Measurements from ENCODE around the gene TEX54. TPM values are rescaled to one million over a fixed set of nuclear protein-coding genes. Genes with fewer than 3 reads are reported as not detected.
"Not testable (repeated sequence)": the region's sequence is repeated elsewhere in the genome, so short reads cannot be mapped to it uniquely, and the experiment has no call there.

Gene TEX54
- total RNA-seq, 1 experiment from 2014 or later = not detected

DNA sequence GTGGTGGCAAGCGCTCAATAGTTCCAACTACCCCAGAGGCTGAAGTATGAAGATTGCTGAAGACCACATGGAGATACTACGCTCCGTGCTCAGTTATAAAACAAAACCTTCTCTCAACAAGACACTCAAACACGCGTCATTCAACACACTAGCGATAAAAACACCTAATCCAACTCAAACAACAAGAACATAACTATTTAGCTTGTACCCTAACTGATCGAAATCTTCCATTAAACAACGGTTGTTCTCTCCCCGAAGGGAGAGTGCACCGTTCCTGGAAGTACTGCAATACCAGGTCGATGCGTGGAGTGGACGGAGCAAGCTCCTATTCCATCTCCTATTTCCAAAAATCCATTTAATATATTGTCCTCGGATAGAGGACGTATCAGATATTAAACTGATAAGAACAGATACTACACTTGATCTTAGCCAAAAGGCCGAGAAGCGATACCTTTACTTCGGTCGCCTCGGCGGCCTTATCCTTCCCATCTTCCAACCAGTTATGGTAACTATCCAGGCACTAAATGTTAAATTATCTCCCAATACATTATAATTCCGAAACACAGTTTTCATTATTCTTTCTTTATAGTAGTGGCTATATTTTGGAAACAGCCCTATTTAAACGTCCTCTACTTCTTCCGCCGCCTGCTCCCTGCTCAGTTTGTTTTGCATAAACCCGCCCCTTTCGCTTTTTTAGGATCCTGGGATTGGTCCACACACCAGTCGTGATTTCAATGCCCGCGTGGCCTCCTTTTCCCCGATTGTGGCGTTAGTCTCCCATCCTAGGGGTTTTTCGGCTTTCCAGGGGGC is 8.9 kb upstream of the TEX54 start:
- in situ Hi-C loops (cut with HindIII; ENCODE audit: low pct_unique_long_range_greater_than_20kb, low sequenced_read_pairs) = no loop called here

DNA sequence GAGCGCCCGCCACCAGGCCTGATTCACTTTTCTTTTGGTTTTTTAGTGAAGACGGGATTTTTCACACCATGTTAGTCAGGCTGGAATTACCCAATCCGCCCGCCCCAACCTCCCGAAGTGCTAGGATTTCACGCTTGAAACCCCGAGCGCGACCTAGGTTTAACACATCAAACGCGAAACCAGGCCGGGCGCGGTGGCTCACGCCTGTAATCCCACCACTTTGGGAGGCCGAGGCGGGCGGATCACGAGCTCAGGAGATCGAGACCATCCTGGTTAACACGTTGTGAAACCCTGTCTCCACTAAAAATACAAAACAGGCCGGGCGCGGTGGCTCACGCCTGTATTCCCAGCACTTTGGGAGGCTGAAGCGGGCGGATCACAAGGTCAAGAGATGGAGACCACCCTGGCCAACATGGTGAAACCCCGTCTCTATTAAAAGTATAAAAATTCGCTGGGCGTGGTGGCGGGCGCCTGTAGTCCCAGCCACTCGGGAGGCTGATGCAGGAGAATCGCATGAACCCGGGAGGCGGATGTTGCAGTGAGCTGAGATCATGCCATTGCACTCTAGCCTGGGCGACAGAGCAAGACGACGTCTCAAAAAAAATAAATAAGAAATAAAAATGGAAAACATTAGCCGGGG is 8.2 kb upstream of the TEX54 start:
- peak; percentile 80 for DNase-seq (ENCODE audit: low read depth)
- in situ Hi-C loops (cut with HindIII; ENCODE audit: low pct_unique_long_range_greater_than_20kb, low sequenced_read_pairs) = not testable (repeated sequence)

More for the DNA sequence above, 8.9 kb upstream of the TEX54 start:
- peak; percentile 99 for DNase-seq (ENCODE audit: low read depth)

DNA sequence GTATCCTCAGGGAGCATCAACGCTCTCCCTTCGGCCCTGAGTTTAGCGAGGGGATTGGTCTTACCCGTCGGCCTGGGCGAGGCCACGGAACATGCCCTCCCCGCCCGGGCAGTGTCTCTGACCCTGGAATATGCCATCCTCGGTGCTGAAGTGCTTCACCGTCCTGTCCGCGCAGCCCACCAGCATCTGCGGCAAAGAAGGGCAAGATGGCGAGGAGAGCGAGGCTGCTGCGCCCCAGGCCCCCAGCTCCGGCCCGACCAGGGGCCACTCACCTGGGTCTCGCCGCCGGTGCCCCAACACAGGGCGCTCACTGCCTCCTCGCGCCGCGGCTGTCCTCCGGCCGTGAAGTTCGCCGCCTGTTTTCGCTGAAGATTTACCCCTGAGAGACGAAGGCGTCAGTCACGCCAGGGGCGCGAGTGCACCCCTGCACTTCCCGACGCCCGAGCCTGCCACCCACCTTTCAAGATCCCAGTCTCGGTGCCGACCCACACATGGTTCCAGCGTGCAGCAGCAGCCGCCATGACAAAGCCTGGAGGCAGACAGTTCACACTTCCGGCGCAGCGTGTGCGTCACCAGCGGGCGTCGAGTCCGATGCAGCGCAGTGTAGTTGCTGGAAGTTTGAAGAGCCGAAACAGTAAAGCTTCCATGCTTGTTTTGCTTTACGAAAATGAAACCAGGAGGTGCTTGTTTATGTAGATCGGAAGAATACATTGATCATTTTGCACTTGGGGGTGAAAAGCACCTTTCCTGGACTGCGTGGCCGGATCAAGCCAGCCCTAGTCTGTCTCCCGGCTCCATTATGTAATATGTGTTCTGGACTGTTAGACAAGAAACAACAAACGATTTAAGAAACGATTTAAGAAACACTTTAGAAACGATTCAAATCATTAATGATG is 6.7 kb upstream of the TEX54 start, which contains the start of gene WDR74:
Gene WDR74, minus strand, starts transcription at position 541 of the 896 bp plus-strand sequence. Its CDS starts 20 bp downstream, at position 521.
- in situ Hi-C loops (cut with HindIII; ENCODE audit: low pct_unique_long_range_greater_than_20kb, low sequenced_read_pairs) = no loop called here
- DNase-seq (ENCODE audit: low read depth) = peak; percentile 77

DNA sequence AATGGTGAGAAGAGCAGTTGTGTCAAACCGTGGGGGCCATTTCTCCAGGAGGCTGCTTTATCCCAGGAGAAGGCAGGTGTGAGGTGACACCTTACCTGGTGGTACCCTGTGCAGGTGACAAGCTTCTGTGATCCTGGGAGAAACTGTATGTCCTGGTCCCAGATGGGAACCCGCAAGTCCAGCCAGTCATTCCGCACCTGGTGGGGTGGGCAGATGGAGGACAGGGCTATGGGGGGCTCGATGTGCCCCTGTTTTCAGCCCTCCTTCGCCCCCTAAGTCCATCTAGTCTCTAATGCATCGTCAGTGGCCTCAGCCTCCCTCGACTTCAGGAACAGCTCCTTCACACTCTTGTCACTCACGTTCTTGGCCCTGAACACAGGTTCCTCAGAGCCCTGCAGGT is 2.7 kb upstream of the TEX54 start:
- in situ Hi-C loops (cut with HindIII; ENCODE audit: low pct_unique_long_range_greater_than_20kb, low sequenced_read_pairs) = no loop called here
- DNase-seq (ENCODE audit: low read depth) = no peak

DNA sequence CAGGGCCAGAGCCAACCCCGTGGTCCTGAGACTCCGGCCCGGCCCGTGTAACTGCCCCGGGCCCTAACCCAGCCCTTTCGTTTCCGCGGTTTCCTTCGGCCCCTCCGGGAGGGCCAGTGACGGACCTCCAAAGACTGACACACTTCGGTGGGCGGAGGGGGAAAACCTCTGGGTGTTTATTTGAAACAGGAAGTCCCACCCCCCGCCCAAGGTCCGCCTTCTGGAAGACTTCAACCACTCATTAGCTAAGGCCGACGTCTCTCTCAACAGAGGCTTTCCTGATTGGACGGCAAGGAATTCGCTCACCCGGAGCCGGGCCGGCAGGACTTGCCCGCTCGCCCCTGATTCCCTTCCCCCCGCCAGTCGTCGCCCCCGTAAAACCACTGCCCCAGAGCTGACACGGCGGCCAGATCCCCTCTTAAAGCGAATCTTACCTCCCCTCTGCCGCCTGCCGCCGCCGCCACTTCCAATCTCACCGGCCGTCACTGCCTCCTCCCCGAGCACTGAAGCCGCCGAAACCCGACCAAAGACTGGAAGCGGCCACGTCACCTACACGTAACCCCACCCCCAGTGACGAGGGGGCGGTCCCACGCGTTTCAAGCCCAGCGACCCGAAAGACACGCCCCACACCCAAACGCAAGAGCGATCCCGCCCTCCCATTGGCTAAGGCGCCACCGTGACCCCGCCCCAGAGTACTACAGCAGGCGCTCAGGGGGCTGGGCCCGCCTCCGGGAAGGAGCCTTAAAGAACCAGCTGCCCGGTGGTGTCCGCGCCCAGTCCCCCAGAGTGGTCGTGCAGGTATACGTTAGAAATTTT is 913 bp downstream of the TEX54 start, which contains the start of gene STX5:
Gene STX5, minus strand, starts transcription at position 532 of the 816 bp plus-strand sequence. CDS start 808 bp downstream, outside the sequence.
- in situ Hi-C loops (cut with HindIII; ENCODE audit: low pct_unique_long_range_greater_than_20kb, low sequenced_read_pairs) = no loop called here
- peak; percentile 95 for DNase-seq (ENCODE audit: low read depth)

DNA sequence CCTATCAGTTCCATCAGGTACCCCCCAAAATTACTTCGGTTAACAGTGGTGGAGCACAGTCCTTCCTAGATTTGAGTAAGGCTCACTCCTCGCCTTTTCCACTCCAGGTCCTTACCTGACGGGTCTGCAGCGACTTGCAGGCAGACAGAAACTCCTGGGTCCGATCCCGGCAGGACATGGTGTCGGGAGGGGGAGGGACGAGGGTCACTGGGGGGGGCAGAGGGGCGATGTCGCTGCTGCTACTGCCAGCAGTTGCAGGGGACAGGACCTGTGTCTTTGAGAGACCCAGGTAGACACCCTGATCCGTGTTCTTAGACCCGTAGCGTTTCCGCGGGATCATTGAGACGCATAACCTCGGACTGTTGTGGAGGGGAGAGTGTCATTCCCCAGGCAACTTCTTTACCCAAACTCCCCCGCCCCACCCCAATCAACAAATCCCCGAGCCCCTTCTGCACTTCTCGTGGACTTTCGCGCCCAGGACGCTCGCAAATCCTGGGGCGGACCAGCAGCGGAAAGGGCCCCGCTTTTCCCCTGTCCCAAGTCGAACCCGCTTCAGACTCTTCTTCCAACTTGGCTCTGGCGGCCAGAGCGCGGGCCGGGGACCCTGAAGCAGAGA is 1.6 kb downstream of the TEX54 start:
- in situ Hi-C loops (cut with HindIII; ENCODE audit: low pct_unique_long_range_greater_than_20kb, low sequenced_read_pairs) = no loop called here
- DNase-seq (ENCODE audit: low read depth) = no peak

DNA sequence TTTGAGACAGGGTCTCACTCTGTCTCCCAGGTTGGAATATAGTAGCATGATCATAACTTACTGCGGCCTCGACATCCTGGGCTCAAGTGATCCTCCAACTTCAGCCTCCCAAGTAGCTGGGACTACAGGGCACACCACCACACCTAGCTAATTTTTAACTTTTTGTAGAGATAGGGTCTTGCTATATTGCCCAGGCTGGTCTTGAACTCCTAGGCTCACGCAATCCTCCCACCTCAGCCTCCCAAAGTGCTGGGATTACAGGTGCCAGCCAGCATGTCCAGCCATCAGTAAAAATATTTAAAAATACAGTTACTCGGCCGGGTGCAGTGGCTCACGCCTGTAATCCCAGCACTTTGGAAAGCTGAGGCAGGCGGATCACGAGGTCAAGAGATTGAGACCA is 4.5 kb downstream of the TEX54 start:
- in situ Hi-C loops (cut with HindIII; ENCODE audit: low pct_unique_long_range_greater_than_20kb, low sequenced_read_pairs); DNase-seq (ENCODE audit: low read depth): not testable (repeated sequence)

DNA sequence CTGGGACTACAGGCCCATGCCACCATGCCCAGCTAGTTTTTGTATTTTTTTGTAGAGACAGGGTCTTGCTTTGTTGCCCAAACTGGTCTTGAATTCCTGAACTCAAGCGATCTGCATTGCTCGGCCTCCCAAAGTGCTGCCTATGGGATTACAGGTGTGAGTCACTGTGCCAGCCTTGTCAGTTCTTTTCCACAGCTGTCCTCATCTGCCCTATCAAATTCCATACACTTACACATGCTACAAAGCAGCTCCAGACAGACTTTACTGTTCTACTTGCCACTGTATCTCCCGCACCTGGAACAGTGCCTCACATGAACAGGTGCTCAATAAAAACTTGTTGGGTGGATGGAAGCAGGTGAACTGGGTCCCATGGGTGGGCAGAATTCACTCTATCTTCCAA is 9.0 kb downstream of the TEX54 start:
- in situ Hi-C loops (cut with HindIII; ENCODE audit: low pct_unique_long_range_greater_than_20kb, low sequenced_read_pairs) = no loop called here
- no peak for DNase-seq (ENCODE audit: low read depth)

DNA sequence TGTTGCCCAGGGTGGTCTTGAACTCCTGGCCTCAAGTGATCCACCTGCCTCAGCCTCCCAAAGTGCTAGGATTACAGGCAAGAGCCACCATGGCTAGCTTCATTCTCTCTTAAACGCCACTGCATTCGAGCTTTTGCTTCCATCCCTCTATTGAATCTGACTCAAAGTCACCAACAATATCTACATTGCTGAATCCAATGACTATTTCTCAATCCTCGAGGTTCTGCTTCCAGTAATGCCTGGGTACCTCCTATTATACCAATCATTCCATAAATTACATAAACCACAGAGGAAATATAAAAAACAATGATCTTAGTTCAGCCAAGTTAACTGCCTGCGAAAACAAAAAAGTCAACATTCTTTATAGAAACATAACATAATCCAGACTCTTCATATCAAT is 15.5 kb downstream of the TEX54 start:
- in situ Hi-C loops (cut with HindIII; ENCODE audit: low pct_unique_long_range_greater_than_20kb, low sequenced_read_pairs) = no loop called here

DNA sequence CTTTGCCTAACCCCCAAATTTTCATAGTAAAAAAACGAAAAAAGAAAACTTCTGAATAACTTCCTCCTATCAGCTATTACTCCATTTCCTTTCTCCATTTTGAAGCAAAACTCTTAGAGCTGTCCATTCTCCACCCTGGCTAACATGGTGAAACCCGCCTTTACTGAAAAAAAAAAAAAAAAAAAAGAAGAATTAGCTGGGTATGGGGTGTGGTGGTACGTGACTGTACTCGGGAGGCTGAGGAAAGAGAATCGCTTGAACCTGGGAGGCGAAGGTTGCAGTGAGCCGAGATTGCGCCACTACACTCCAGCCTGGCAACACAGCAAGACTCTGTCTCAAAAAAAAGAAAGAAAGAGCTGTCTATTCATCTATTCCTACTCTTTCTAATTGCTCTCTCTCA is 16.1 kb downstream of the TEX54 start:
- no peak for DNase-seq (ENCODE audit: low read depth)
- in situ Hi-C loops (cut with HindIII; ENCODE audit: low pct_unique_long_range_greater_than_20kb, low sequenced_read_pairs) = no loop called here

More for the DNA sequence above, 15.5 kb downstream of the TEX54 start:
- no peak for DNase-seq (ENCODE audit: low read depth)

DNA sequence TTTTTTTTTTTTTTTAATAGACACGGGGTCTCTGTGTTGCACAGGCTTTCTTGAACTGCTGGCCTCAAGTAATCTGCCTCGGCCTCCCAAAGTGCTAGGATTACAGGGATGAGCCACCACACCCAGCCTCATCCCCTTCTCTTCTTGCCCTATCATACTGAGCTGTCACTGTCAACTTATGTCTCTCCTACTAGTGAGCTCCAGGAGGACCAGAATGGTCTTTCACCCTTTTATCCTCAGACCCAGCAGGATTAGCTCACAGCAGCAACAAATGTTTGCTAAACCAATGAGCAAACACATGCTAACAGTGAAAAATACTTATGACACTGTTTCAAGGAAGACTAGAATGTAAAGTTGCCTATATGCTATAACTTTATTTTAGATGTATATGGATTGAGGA is 21.0 kb downstream of the TEX54 start:
- in situ Hi-C loops (cut with HindIII; ENCODE audit: low pct_unique_long_range_greater_than_20kb, low sequenced_read_pairs) = no loop called here
- DNase-seq (ENCODE audit: low read depth) = no peak

DNA sequence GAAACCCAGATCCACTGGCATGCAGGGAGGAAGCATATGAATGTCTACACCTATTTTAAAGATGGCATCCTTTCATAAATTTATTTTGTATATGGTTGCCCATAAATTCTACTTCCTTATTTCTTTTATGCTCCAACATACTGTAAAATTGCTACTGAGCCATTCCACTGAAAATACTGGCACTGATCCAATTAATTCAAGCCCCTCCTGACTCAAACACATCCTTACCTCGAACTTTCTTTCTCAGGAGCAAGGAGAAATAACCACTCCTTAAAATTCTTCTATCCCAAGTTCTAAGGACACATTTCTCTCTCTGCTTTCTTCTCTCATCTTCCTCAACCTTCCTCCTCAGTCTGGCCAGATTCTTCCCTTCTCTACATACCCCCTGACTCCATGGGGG is 21.9 kb downstream of the TEX54 start:
- no peak for DNase-seq (ENCODE audit: low read depth)
- in situ Hi-C loops (cut with HindIII; ENCODE audit: low pct_unique_long_range_greater_than_20kb, low sequenced_read_pairs) = no loop called here

DNA sequence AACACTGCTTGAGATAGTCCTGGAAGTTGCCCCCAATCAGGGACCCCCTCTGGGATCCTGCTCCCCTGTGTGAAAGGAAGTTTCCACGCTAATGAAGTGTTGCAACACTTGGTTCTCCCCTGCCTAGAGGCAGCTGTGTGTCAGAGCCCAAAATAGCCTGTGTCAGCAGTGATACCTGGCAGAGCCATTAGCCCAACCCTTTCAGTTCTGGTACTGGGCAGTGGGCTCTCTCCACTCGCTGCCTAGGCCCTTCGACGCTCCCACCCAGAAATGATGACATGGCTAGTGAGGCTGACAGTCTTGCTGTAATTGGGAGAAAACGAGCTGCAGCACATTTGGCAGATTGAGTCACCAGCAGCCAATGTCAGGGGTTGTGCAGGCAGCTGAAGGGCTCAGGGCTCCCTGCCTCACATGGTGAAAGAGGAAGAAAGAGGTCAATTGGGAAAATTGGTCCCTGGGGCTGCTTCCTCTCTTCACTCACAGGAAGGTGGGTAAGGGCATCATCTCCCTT is 26.0 kb downstream of the TEX54 start:
- no peak for DNase-seq (ENCODE audit: low read depth)
- in situ Hi-C loops (cut with HindIII; ENCODE audit: low pct_unique_long_range_greater_than_20kb, low sequenced_read_pairs) = no loop called here

DNA sequence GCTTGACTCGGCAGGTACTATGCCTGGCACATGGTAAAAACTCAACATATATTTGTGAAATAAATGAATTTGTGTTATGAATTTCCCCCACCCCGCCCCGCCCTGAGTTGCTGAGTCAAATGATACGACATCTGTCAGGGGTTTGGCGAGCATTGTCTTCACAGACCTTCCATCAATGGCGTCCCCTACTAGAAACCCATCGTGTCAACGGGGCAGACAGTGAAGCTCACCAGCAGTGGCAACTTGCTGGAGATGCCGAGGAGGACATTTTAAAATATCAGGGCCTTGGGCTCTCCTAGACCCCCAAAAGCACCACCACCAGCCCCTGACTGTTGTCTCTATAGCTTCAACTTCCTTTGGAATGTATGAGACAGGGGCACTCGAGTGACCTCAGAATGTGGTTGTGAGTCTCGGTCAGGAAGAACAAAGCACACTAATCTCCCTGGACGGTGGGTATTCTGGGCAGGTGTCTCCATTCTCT is 26.6 kb downstream of the TEX54 start:
- in situ Hi-C loops (cut with HindIII; ENCODE audit: low pct_unique_long_range_greater_than_20kb, low sequenced_read_pairs) = no loop called here
- no peak for DNase-seq (ENCODE audit: low read depth)

DNA sequence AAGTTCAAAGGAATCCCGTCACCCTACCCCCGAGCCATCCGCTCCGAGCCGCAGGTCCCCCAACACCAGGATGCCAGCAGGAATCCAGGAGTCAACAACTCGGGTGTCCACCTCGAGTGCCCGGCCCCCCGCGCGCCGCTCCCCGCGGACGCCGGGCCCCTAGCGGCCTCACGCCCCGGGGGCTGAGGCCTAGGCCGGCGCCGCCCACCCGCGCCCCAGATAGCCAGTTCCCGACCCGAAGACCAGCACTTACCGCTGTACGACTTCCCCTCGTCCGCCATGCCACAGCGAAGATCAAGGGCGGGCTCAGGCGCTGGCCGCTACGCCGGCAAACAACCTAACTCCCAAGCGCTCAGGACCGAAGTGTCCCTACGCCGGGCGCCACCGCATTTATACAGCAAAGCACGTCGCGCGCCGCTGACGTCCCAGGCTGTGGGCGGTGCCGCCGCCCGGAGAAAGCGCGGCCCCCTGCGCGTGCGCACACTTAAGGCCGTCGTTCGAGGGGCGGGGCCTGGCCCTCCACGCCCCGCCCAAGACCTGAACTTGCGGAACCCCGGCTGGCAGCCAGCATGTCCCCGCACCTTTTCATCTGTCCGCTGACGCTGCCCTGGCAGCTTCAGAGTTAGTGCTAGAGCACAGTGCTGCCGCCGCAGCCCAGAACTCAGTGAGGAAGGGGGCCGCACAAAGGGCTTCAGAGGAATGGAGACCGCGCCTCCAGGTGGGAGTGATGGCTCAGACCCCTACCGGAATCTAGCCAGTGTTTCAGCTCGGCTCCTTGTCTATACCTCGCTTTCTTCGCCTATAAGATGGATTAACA is 27.4 kb downstream of the TEX54 start, which contains the start of gene NXF1:
Gene NXF1, minus strand, starts transcription at position 365 of the 817 bp plus-strand sequence. Its CDS starts 84 bp downstream, at position 281.
- DNase-seq (ENCODE audit: low read depth) = peak; percentile 88
- in situ Hi-C loops (cut with HindIII; ENCODE audit: low pct_unique_long_range_greater_than_20kb, low sequenced_read_pairs) = no loop called here

Data from Caki2 (cell line).